HCT116 (cell line): ENCODE data around the gene COX18.

ENCODE experiments used
- CTCF ChIP-seq, 3 experiments: fragments of 200-600 bp in 1 of 3; sonication (generic) in 1 of 3; IDR thresholded peaks in 2 of 3; conservative IDR thresholded peaks in 1 of 3; 2 replicates each; pipeline ENCODE4 v1.5.1; 2012 to 2017; ENCODE audit warnings: low read depth in 2 of 3, low read length in 2 of 3, antibody characterized with exemption in 1 of 3, borderline replicate concordance in 1 of 3, control low read depth in 1 of 3, mild to moderate bottlenecking in 1 of 3, mixed read lengths in 1 of 3, mixed run types in 1 of 3, moderate library complexity in 1 of 3; ENCODE audit not compliant: insufficient read depth in 1 of 3
- EZH2 ChIP-seq: fragments of 200-600 bp; sonication (generic); IDR thresholded peaks from 2 replicates; pipeline ENCODE4 v1.6.1; 2017; ENCODE audit warnings: antibody characterized with exemption, mixed run types
- EZH2phosphoT487 ChIP-seq: fragments of 200-600 bp; IDR thresholded peaks from 2 replicates; pipeline ENCODE4 v1.6.1; 2018; ENCODE audit warnings: antibody characterized with exemption, borderline replicate concordance
- POLR2A ChIP-seq: IDR thresholded peaks from 2 replicates; pipeline ENCODE4 v1.7.0; 2011; ENCODE audit warnings: borderline replicate concordance; ENCODE audit not compliant: insufficient read depth, insufficient read length; ENCODE audit errors: extremely low read depth
- YY1 ChIP-seq: IDR thresholded peaks from 2 replicates; pipeline ENCODE4 v1.6.1; 2011; ENCODE audit warnings: low read length, low read depth, moderate library complexity, mild to moderate bottlenecking; ENCODE audit not compliant: insufficient replicate concordance; ENCODE audit errors: extremely low read depth
- ZFX ChIP-seq: fragments of 450-650 bp; IDR thresholded peaks from 2 replicates; pipeline ENCODE4 v1.6.1; 2017
- TF ChIP-seq, protein P1 (sequence below): IDR thresholded peaks from 2 replicates; pipeline ENCODE4 v1.6.1; 2012; ENCODE audit warnings: low read depth

GRCh38 chr4:73070074-73070390 lies 516 bp upstream of the COX18 start:
- TF ChIP-seq CTCF (IDR thresholded peaks at IDR 0.05 in 2 of 3, conservative IDR thresholded peaks at IDR 0.05 in 1 of 3; ENCODE audit: borderline replicate concordance in 1 of 3, insufficient read depth in 1 of 3, low read depth in 2 of 3, low read length in 2 of 3) (no peak), EZH2 (no peak), ZFX (no peak), POLR2A (no peak), EZH2phosphoT487 (no peak), YY1 (no peak)
- TF ChIP-seq, protein P1, sequence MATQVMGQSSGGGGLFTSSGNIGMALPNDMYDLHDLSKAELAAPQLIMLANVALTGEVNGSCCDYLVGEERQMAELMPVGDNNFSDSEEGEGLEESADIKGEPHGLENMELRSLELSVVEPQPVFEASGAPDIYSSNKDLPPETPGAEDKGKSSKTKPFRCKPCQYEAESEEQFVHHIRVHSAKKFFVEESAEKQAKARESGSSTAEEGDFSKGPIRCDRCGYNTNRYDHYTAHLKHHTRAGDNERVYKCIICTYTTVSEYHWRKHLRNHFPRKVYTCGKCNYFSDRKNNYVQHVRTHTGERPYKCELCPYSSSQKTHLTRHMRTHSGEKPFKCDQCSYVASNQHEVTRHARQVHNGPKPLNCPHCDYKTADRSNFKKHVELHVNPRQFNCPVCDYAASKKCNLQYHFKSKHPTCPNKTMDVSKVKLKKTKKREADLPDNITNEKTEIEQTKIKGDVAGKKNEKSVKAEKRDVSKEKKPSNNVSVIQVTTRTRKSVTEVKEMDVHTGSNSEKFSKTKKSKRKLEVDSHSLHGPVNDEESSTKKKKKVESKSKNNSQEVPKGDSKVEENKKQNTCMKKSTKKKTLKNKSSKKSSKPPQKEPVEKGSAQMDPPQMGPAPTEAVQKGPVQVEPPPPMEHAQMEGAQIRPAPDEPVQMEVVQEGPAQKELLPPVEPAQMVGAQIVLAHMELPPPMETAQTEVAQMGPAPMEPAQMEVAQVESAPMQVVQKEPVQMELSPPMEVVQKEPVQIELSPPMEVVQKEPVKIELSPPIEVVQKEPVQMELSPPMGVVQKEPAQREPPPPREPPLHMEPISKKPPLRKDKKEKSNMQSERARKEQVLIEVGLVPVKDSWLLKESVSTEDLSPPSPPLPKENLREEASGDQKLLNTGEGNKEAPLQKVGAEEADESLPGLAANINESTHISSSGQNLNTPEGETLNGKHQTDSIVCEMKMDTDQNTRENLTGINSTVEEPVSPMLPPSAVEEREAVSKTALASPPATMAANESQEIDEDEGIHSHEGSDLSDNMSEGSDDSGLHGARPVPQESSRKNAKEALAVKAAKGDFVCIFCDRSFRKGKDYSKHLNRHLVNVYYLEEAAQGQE = no peak
